Neural progenitor cell (in vitro differentiated cells): ENCODE data around the gene UBTD2. TPM values are rescaled to one million over a fixed set of nuclear protein-coding genes. Genes with fewer than 3 reads are reported as not detected.
"Not testable (repeated sequence)": the region's sequence is repeated elsewhere in the genome, so short reads cannot be mapped to it uniquely, and the experiment has no call there.

Experiments
- DNase-seq: peaks from one replicate; pipeline ENCODE4 v3.0.0-alpha.2; 2016; ENCODE audit warnings: low spot score
- H2AFZ ChIP-seq: fragments of 200-600 bp; sonication (generic); replicated peaks from 2 replicates; pipeline ENCODE4 v1.6.1; 2016; ENCODE audit warnings: antibody characterized with exemption
- H3F3A ChIP-seq: fragments of 200-600 bp; sonication (generic); 2 replicates; pipeline ENCODE4 v1.6.1; 2016; ENCODE audit warnings: antibody characterized with exemption, low read depth
- H3K27ac ChIP-seq: fragments of 200-600 bp; sonication (generic); 2 replicates; pipeline ENCODE4 v1.5.1; 2016; ENCODE audit warnings: mild to moderate bottlenecking
- H3K27me3 ChIP-seq: fragments of 200-600 bp; sonication (generic); 2 replicates; pipeline ENCODE4 v1.6.1; 2016; ENCODE audit warnings: mild to moderate bottlenecking, moderate library complexity
- H3K36me3 ChIP-seq: fragments of 200-600 bp; sonication (generic); 2 replicates; pipeline ENCODE4 v1.5.1; 2016
- H3K4me1 ChIP-seq: fragments of 200-600 bp; sonication (generic); 2 replicates; pipeline ENCODE4 v1.6.1; 2016; ENCODE audit warnings: mixed run types
- H3K4me2 ChIP-seq: fragments of 200-600 bp; sonication (generic); 2 replicates; pipeline ENCODE4 v1.6.1; 2016
- H3K4me3 ChIP-seq: fragments of 200-600 bp; sonication (generic); 2 replicates; pipeline ENCODE4 v1.5.1; 2016
- H3K79me2 ChIP-seq: fragments of 200-600 bp; sonication (generic); 2 replicates; pipeline ENCODE4 v1.6.1; 2016; ENCODE audit warnings: low read depth
- H3K9ac ChIP-seq: fragments of 200-600 bp; sonication (generic); 2 replicates; pipeline ENCODE4 v1.6.1; 2016
- H3K9me3 ChIP-seq: fragments of 200-600 bp; sonication (generic); 2 replicates; pipeline ENCODE4 v1.5.1; 2016; ENCODE audit warnings: low read depth
- H4K20me1 ChIP-seq: fragments of 200-600 bp; sonication (generic); 2 replicates; pipeline ENCODE4 v1.6.1; 2016; ENCODE audit warnings: low read depth
- H3K27ac Mint-ChIP-seq: 3 replicates; pipeline ENCODE4 v1.8.0; 2021; ENCODE audit warnings: mixed read lengths
- H3K27me3 Mint-ChIP-seq: 2 replicates; pipeline ENCODE4 v1.8.0; 2022; ENCODE audit warnings: low read depth, mild to moderate bottlenecking, inconsistent platforms, moderate library complexity, mixed read lengths; ENCODE audit not compliant: insufficient read depth
- H3K36me3 Mint-ChIP-seq: 3 replicates; pipeline ENCODE4 v1.8.0; 2021; ENCODE audit warnings: mixed read lengths
- H3K4me1 Mint-ChIP-seq: 3 replicates; pipeline ENCODE4 v1.8.0; 2021; ENCODE audit warnings: mixed read lengths
- H3K4me3 Mint-ChIP-seq: 3 replicates; pipeline ENCODE4 v1.8.0; 2021; ENCODE audit warnings: mild to moderate bottlenecking, moderate library complexity, mixed read lengths
- H3K9me3 Mint-ChIP-seq: 3 replicates; pipeline ENCODE4 v1.8.0; 2020; ENCODE audit warnings: mixed read lengths
- CTCF ChIP-seq: fragments of 200-600 bp; sonication (generic); IDR thresholded peaks from 2 replicates; pipeline ENCODE4 v1.5.1; 2017; ENCODE audit warnings: antibody characterized with exemption, mild to moderate bottlenecking
- EZH2 ChIP-seq: fragments of 200-600 bp; sonication (generic); IDR thresholded peaks from 2 replicates; pipeline ENCODE4 v1.6.1; 2017; ENCODE audit warnings: antibody characterized with exemption, mild to moderate bottlenecking, moderate library complexity
- EZH2phosphoT487 ChIP-seq: fragments of 200-600 bp; sonication (generic); IDR thresholded peaks from 2 replicates; pipeline ENCODE4 v1.6.1; 2017; ENCODE audit warnings: antibody characterized with exemption
- total RNA-seq: library from RNA; depleted of rRNA; stranded (reverse); fragments of >200 nt; gene quantifications from 2 replicates; pipeline ENCODE4 v1.2.3, GENCODE V29; 2015; ENCODE audit warnings: low replicate concordance

Gene UBTD2
- 62.5 and 92.9 TPM in 2 replicates for total RNA-seq

GRCh38 chr5:172283020-172283861 is at the start of gene UBTD2:
Gene UBTD2 (minus strand): TSS chr5:172283764. CDS start chr5:172283665, 99 bp downstream.
- Mint-ChIP-seq H3K4me1 (peaks cover 34% of the 10 kb centered on the region), H3K27me3 (peaks cover 2% of the 10 kb centered on the region), H3K36me3 (peaks cover 9% of the 10 kb centered on the region), H3K27ac (peak within 1 kb of the TSS; percentile 96), H3K4me3 (peak within 1 kb of the TSS; percentile 99), H3K9me3 (no peaks in the 10 kb centered on the region)
- Histone ChIP-seq H3K4me1 (peaks cover 22% of the 10 kb centered on the region), H3K79me2 (peaks cover 51% of the 10 kb centered on the region), H3K27ac (peak within 1 kb of the TSS; percentile 90), H3K9me3 (no peaks in the 10 kb centered on the region), H3K4me3 (peak within 1 kb of the TSS; percentile 99), H4K20me1 (peaks cover 48% of the 10 kb centered on the region), H3K36me3 (no peaks in the 10 kb centered on the region), H3K9ac (peak within 1 kb of the TSS; percentile 79), H3F3A (peaks cover 27% of the 10 kb centered on the region), H3K27me3 (no peaks in the 10 kb centered on the region), H3K4me2 (peak within 1 kb of the TSS; percentile 92), H2AFZ (peak within 1 kb of the TSS; percentile 83)
- TF ChIP-seq EZH2phosphoT487, result no peak
- peak; percentile 52 for TF ChIP-seq CTCF
- DNase-seq, result peak; percentile 94

- not testable (repeated sequence) for H3K4me3 Mint-ChIP-seq, H3K9me3 Mint-ChIP-seq, H2AFZ ChIP-seq, H3K4me1 ChIP-seq, H3K27me3 ChIP-seq, H3K9ac ChIP-seq, DNase-seq, H3K27ac ChIP-seq, H3K27me3 Mint-ChIP-seq, H3K4me1 Mint-ChIP-seq, H3K79me2 ChIP-seq, H3K36me3 ChIP-seq, H3K4me2 ChIP-seq, H3K36me3 Mint-ChIP-seq, H4K20me1 ChIP-seq, H3K27ac Mint-ChIP-seq, H3K4me3 ChIP-seq, H3F3A ChIP-seq, H3K9me3 ChIP-seq
Observed at GRCh38 chr5:172326901-172327300, 43.3 kb upstream of the UBTD2 start.

GRCh38 chr5:172325452-172325851 is 41.9 kb upstream of the UBTD2 start:
- Histone ChIP-seq H3K27me3 (no peaks in the 10 kb centered on the region), H3K4me2 (no peak overlapping the region), H3K4me1 (no peaks in the 10 kb centered on the region), H3K9ac (no peak overlapping the region), H3K9me3 (no peaks in the 10 kb centered on the region), H3K27ac (no peak overlapping the region), H3F3A (no peaks in the 10 kb centered on the region), H2AFZ (no peak overlapping the region), H3K79me2 (no peaks in the 10 kb centered on the region), H4K20me1 (no peaks in the 10 kb centered on the region), H3K4me3 (no peak overlapping the region), H3K36me3 (no peaks in the 10 kb centered on the region)
- Mint-ChIP-seq H3K4me1 (peaks cover 2% of the 10 kb centered on the region), H3K27me3 (peaks cover 2% of the 10 kb centered on the region), H3K27ac (no peak overlapping the region), H3K4me3 (no peak overlapping the region), H3K36me3 (no peaks in the 10 kb centered on the region), H3K9me3 (peaks cover 2% of the 10 kb centered on the region)
- no peak for DNase-seq
- TF ChIP-seq CTCF, result no peak
- TF ChIP-seq EZH2, result no peak
- no peak for TF ChIP-seq EZH2phosphoT487
